Prostate gland (tissue), 2 donors: ENCODE results near the gene ZDHHC17.

ENCODE experiments used
- CTCF ChIP-seq, 4 experiments: fragments of 200-600 bp in 2 of 4; fragments of 450-650 bp in 2 of 4; sonication (generic) in 2 of 4; IDR thresholded peaks; 1 replicate in 3 of 4; 2 replicates in 1 of 4; pipeline ENCODE4 v1.5.1; 2016 to 2019; ENCODE audit warnings: antibody characterized with exemption in 4 of 4, mild to moderate bottlenecking in 2 of 4, moderate library complexity in 2 of 4
- POLR2A ChIP-seq: fragments of 450-650 bp; IDR thresholded peaks from one replicate; pipeline ENCODE4 v1.6.1; 2016; ENCODE audit warnings: antibody characterized with exemption, mild to moderate bottlenecking
- POLR2AphosphoS5 ChIP-seq: sonication (generic); formaldehyde crosslinking; IDR thresholded peaks from one replicate; pipeline ENCODE4 v1.6.1; 2017; ENCODE audit warnings: antibody characterized with exemption

- TF ChIP-seq CTCF (IDR thresholded peaks at IDR 0.05) (no peak), POLR2A (no peak), POLR2AphosphoS5 (no peak)
Observed at GRCh38 chr12:76863005-76863670, 99.2 kb downstream of the ZDHHC17 start.
